Stimulated activated naive CD8-positive, alpha-beta T cell treated with anti-CD3 and anti-CD28 coated beads, Interleukin-15, Interleukin-2, amounts not matched to agents 100 ng/mL and 50 ng/mL, for 24 hours (primary cell): Measurements from ENCODE around the gene ANAPC4.

ENCODE experiments used
- H3K27ac Mint-ChIP-seq: one replicate; pipeline ENCODE4 v1.8.0; 2021; ENCODE audit warnings: mild to moderate bottlenecking, mixed read lengths
- H3K27me3 Mint-ChIP-seq: one replicate; pipeline ENCODE4 v1.8.0; 2021; ENCODE audit warnings: mixed read lengths
- H3K36me3 Mint-ChIP-seq: one replicate; pipeline ENCODE4 v1.8.0; 2021; ENCODE audit warnings: low read depth, mixed read lengths
- H3K4me1 Mint-ChIP-seq: one replicate; pipeline ENCODE4 v1.8.0; 2021; ENCODE audit warnings: low read depth, mixed read lengths
- H3K4me3 Mint-ChIP-seq: one replicate; pipeline ENCODE4 v1.8.0; 2021; ENCODE audit warnings: mild to moderate bottlenecking, mixed read lengths
- H3K9me3 Mint-ChIP-seq: one replicate; pipeline ENCODE4 v1.8.0; 2021; ENCODE audit warnings: mixed read lengths

The ANAPC4 gene

DNA sequence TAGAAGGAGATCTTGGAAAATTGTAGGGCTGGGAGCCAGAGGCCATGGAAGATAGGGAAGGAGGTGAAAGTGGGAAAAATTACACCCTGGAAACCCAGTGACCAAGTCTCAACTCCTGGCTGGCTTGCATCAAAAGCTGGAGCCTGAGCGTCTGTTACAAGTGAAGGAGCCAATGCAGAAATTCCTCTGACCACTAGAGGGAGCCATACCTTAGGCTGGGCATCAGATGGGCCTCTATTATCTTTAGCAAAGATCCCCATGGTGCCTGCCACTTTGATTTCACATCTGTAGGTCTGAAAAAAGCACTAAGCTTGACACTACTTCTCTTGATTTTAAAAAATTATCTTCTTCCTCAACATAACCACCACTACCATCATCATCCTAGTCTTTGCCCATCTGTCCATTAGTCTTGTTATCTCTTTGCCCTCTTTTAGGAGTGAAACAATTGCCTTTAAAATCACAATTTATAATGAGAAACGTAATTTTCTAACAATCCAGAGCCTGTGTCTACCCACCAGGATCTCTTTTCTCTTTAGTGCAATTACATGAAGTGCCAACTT lies 62.9 kb downstream of the ANAPC4 start:
- Mint-ChIP-seq H3K27me3 (no peaks in the 10 kb centered on the region), H3K9me3 (no peaks in the 10 kb centered on the region), H3K36me3 (no peaks in the 10 kb centered on the region), H3K4me3 (no peak overlapping the region), H3K27ac (no peak overlapping the region), H3K4me1 (no peaks in the 10 kb centered on the region)

DNA sequence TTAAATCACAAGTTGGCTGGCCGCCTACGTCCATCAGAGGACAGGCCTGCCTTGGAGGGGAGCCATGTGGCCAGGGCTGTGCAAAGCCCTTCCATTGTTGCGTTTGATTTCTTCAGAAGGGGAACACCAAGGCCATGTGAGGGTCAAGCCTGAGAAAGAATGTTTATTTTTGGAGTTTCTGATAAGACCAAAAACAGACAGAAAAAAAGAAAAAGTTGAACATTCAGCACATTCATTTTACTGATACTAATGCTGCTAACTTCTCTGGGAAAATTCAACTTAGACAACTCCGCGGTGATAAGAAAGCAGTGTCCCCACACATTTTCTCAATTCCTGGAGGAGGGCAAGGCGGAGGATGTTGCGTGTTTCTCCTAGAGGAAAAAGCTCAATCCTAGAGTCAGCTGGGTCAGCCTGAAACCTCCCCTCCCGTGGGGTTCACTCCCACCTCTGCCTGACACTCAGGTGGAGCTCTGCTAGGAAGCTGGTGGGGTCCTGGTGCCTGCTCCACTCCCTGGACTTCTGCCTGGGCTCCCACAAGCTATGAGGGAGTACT lies 63.5 kb downstream of the ANAPC4 start:
- no peaks in the 10 kb centered on the region for H3K36me3 Mint-ChIP-seq

DNA sequence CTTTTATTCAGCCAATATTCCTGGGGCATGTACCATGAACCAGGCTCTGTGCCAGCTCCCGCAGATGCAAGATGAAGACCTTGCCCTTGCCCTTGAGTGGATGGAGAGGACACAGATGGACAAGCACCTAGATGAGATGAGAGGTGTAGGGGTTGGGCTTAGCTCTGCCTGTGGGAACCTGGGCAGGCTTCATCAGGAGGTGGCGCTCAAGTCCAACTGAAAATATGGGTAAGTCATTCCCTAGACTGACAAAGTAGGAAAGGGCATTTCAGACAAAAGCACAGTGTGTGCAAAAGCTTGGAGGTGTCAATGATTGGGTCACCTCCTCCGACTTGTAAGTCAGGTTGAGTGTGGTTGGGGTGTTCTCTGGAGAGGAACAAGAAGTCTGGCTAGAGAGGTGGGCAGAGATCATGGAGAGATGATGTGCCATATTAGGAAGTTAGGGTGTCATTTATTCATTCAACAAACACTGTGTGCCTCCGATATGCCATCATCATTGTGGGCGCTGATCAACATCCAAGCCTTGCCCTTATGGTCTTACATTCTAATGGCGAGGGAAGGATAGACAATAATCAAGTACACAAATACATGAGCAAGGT lies 64.6 kb downstream of the ANAPC4 start:
- H3K4me1 Mint-ChIP-seq = no peaks in the 10 kb centered on the region

More for the DNA sequence above, 63.5 kb downstream of the ANAPC4 start:
- Mint-ChIP-seq H3K4me1 (no peaks in the 10 kb centered on the region), H3K4me3 (no peak overlapping the region), H3K27ac (no peak overlapping the region), H3K9me3 (no peaks in the 10 kb centered on the region), H3K27me3 (no peaks in the 10 kb centered on the region)

DNA sequence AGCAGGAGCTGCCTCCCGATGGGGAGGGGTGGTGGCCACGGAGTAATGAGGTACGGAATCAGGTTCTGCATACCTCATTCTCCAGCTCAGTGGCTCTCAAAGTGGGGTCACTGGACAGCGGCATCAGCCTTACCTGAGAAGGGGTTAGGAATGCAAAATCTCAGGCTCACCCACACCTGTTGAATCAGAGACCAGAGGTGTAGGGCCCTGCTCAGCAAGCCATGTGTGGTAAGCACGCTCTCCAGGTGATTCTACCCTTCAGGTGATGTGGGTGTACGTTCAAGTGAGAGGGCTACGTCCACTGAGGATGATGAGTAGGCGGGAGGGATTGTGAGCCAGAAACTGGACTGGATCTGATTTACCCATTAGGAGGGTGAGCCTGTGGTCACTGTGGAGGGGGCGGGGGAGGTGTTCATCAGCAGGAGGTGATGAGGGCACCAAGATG lies 65.8 kb downstream of the ANAPC4 start:
- no peaks in the 10 kb centered on the region for H3K9me3 Mint-ChIP-seq
- no peak overlapping the region for H3K4me3 Mint-ChIP-seq
- no peak overlapping the region for H3K27ac Mint-ChIP-seq
- no peaks in the 10 kb centered on the region for H3K27me3 Mint-ChIP-seq
- H3K36me3 Mint-ChIP-seq = no peaks in the 10 kb centered on the region
- no peaks in the 10 kb centered on the region for H3K4me1 Mint-ChIP-seq

More for the DNA sequence above, 64.6 kb downstream of the ANAPC4 start:
- Mint-ChIP-seq H3K9me3 (no peaks in the 10 kb centered on the region), H3K27me3 (no peaks in the 10 kb centered on the region), H3K36me3 (no peaks in the 10 kb centered on the region), H3K27ac (no peak overlapping the region), H3K4me3 (no peak overlapping the region)

DNA sequence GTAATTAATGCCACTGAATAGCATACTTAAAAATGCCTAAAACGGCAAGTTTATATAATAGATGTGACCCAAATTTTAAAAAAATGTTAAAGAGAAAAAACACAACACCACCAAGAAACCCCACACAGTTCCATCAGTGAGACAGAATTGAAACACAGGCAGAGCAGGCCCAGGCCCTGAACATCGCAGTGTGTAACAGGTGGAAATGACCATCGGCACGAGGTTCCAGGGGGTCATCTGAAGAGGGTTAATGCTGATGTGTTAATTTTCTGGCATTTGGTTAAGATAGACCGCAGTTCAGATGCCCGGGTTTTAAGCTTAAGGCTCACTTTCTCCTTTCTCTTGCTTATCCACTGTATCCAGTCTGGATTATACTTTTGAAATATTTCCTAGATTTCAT lies 66.8 kb downstream of the ANAPC4 start:
- H3K27me3 Mint-ChIP-seq = no peaks in the 10 kb centered on the region
- H3K4me3 Mint-ChIP-seq = no peak overlapping the region
- H3K27ac Mint-ChIP-seq = no peak overlapping the region
- no peaks in the 10 kb centered on the region for H3K36me3 Mint-ChIP-seq
- H3K9me3 Mint-ChIP-seq = no peaks in the 10 kb centered on the region
- H3K4me1 Mint-ChIP-seq = peaks cover 9% of the 10 kb centered on the region

DNA sequence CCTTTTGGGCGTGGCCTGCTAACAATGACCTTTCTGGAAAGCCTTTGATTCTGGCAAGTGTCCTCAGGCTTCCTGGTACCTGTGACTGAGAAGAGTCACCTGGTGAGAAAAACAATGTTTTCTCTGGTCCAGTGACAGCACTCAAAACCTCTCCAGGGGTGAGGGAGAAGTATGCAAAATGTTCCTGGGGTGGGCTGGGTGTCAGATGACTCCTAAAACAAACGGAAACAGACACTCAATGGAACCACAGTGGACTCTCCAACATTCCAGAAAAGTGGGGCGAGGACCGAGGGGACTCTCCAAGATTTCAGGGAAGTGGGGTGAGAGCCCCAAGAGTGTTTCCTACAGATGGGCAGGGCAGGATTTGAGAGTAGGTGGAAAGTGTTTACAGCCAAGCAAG lies 69.5 kb downstream of the ANAPC4 start:
- no peak overlapping the region for H3K27ac Mint-ChIP-seq
- no peak overlapping the region for H3K4me3 Mint-ChIP-seq
- H3K9me3 Mint-ChIP-seq = no peaks in the 10 kb centered on the region
- no peaks in the 10 kb centered on the region for H3K27me3 Mint-ChIP-seq
- H3K4me1 Mint-ChIP-seq = peaks cover 18% of the 10 kb centered on the region
- H3K36me3 Mint-ChIP-seq = no peaks in the 10 kb centered on the region

DNA sequence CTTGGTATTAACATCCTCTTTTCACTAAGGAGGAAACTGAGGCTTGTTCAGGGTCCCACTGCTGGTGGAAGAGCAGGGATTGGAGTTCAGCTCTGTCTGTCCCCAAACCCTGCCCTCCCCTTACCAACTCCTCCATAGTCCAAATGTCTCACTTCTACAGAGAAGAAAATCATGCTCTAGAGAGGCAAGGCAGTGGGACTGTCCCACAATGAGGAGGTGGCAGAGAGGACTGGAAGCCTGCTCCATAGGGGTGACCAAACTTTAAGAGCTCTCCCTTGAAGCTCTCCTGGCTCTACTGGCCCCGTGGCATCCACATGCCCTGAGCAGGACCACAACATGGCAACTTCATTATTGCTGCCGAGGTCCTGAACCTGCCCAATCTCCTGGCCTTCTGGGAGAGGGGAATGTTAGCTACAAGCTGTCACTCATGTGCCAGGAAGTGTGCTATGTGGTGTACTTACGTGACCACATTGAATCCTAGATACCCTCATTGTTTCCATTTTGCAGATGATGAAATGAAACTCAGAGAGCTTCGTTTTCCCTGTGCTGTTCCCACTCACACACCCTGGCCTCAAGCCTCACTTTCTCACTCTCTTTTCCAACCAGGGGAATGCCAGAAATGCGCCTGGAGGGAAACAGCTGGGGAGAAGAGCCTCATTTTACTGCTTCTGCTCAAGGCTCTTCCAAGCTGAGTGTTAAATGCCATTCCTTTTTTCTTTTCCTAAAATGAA lies 71.5 kb downstream of the ANAPC4 start:
- H3K4me1 Mint-ChIP-seq = peaks cover 18% of the 10 kb centered on the region
- H3K36me3 Mint-ChIP-seq = no peaks in the 10 kb centered on the region
- H3K27me3 Mint-ChIP-seq = no peaks in the 10 kb centered on the region
- no peak overlapping the region for H3K4me3 Mint-ChIP-seq
- H3K9me3 Mint-ChIP-seq = no peaks in the 10 kb centered on the region
- no peak overlapping the region for H3K27ac Mint-ChIP-seq

DNA sequence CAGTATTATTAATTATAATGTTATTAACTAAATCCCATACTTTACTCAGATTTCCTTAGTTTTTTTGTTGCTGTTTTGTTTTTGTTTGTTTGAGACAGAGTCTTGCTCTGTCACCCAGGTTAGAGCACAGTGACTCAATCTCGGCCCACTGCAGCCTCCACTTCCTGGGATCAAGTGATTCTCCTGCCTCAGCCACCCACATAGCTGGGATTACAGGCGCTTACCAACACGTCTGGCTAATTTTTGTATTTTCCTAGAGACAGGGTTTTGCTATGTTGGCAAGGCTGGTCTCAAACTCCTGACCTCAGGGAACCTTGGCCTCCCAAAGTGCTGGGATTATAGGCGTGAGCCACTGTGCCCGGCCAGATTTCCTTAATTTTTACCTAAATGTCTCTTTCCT lies 72.2 kb downstream of the ANAPC4 start:
- Mint-ChIP-seq H3K27me3 (no peaks in the 10 kb centered on the region), H3K9me3 (no peaks in the 10 kb centered on the region), H3K4me1 (peaks cover 18% of the 10 kb centered on the region), H3K4me3 (no peak overlapping the region), H3K27ac (no peak overlapping the region), H3K36me3 (no peaks in the 10 kb centered on the region)

DNA sequence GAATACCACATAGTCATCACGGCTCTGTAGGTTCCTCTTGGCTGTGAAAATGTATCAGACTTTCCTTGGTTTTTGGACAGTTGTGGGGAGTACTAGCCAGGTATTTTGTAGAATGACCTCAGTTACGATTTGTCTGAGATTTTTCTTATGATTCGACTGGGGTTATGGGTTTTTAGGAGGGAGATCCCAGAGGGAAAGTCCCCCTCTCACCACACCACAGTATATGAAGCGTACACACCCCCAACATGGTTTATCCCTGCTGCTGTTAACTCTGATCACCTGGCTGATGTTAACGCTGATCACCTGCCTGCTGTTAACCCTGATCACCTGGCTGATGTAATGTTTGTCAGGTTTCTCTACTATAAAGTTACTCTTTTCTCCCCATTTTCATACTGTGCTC lies 72.6 kb downstream of the ANAPC4 start:
- Mint-ChIP-seq H3K4me1 (peaks cover 18% of the 10 kb centered on the region), H3K27ac (no peak overlapping the region), H3K9me3 (no peaks in the 10 kb centered on the region), H3K27me3 (no peaks in the 10 kb centered on the region), H3K36me3 (no peaks in the 10 kb centered on the region), H3K4me3 (no peak overlapping the region)

DNA sequence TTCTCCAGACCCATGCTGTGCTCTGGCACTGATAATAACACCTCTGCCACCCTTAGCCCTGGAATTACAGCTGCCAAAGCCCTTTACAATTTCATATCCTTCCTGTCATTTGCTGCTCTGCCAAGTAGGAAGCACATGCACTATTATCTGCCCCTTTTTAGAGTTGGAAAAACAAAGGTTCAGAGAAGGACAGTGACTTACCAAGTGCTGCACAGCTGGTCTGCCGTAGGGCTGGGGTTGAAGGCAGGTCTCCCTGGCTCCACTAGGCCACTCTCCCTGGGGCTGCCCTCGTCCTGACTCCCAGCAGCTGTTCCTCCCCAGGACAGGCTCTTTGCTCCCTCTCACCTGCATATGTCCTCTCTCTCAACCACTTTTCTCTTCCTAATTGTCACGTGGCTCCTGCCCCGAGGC lies 73.4 kb downstream of the ANAPC4 start:
- Mint-ChIP-seq H3K27ac (no peak overlapping the region), H3K4me3 (no peak overlapping the region), H3K4me1 (peaks cover 18% of the 10 kb centered on the region), H3K27me3 (no peaks in the 10 kb centered on the region), H3K9me3 (no peaks in the 10 kb centered on the region), H3K36me3 (no peaks in the 10 kb centered on the region)

DNA sequence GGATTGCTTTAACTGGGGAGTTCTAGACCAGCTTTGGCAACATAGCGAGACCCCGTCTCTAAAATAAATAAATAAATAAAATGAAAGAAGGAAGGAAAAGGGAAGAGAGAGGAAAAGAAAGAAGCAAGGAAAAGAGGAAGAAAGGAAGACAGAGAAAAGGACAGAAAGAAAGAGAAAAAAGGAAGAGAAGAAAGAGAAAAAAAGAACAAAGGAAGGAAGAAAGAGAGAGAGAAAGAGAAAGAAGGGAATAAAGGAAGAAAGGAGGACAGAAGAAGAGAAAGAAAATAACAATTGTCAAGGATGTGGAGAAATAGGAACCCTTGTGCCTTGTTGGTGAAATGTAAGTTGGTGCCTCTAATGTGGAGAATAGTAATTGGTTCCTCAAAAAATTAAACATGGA lies 74.6 kb downstream of the ANAPC4 start:
- Mint-ChIP-seq H3K9me3 (no peaks in the 10 kb centered on the region), H3K27ac (no peak overlapping the region), H3K36me3 (no peaks in the 10 kb centered on the region), H3K4me3 (no peak overlapping the region), H3K4me1 (peaks cover 18% of the 10 kb centered on the region), H3K27me3 (no peaks in the 10 kb centered on the region)

DNA sequence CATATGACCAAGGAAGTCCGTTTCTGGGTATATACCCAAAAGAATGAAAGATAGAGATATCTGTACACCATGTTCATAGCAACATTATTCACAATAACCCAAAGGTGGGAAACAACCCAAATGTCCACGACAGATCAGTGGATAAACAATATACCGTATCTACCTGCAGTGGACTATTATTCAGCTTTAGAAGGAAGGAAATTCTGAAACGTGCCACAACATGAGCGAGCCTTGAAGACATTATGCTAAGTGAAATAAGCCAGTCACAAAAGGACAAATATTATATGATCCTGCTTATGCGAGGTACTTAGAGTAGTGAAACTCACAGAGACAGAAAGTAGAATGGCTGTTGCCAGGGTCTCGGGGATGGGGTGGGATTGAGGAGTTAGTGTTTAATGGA lies 75.0 kb downstream of the ANAPC4 start:
- H3K4me1 Mint-ChIP-seq = peaks cover 18% of the 10 kb centered on the region

DNA sequence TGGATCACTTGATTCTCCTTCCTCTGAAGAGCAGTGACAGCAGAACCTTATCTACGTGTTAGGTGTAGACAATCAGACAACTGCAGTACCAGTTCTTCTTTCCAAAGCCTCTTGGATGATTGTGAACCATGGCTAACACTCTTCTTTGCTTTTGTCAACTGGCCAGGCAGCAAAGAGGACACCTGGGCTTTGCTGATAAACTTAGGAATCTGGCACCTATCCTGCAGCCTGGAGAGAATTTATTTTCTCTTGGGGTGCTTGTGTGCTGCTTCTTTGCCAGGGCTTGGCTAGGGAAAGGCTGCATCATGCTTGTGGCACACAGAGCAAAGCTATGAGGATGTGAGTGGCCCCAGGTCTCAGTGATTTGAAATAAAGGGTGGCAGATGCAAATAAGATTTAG lies 77.4 kb downstream of the ANAPC4 start:
- Mint-ChIP-seq H3K4me1 (peaks cover 5% of the 10 kb centered on the region), H3K9me3 (no peaks in the 10 kb centered on the region), H3K27me3 (no peaks in the 10 kb centered on the region), H3K27ac (no peak overlapping the region), H3K4me3 (no peak overlapping the region), H3K36me3 (no peaks in the 10 kb centered on the region)

More for the DNA sequence above, 75.0 kb downstream of the ANAPC4 start:
- H3K4me3 Mint-ChIP-seq = no peak overlapping the region
- H3K9me3 Mint-ChIP-seq = no peaks in the 10 kb centered on the region
- no peaks in the 10 kb centered on the region for H3K27me3 Mint-ChIP-seq
- H3K27ac Mint-ChIP-seq = no peak overlapping the region
- no peaks in the 10 kb centered on the region for H3K36me3 Mint-ChIP-seq

DNA sequence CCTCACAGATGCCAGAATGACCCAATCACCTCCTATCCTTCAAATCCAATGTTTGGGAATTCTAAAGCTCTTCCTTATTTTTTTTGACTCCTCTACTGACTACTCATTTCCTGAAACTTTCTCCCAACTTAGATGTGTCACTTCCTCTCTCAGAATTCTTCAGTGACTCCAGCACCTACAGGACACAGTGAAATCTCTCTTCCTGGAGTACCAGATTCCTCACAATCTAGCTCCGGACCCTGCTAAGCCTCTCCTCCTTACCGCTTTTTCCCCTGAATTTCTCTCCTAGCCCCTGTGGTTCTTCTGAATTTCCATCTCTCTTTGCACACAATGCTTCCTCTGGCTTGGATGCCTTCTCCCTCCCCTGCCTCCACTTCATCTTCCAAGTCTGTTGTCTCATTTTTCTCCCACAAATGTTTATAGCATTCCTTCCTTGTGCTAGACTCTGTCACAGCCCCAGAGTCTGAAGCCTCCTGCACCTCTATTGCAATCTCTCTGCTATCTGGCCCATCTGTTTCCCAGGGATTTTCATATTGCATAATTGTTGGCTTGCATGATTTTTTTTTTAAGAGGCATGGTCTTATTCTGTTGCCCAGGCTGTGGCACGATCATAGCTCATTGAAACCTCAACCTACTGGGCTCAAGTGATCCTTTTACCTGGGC lies 80.1 kb downstream of the ANAPC4 start:
- Mint-ChIP-seq H3K27ac (no peak overlapping the region), H3K9me3 (no peaks in the 10 kb centered on the region), H3K36me3 (no peaks in the 10 kb centered on the region), H3K4me3 (no peak overlapping the region), H3K4me1 (no peaks in the 10 kb centered on the region), H3K27me3 (no peaks in the 10 kb centered on the region)
